Keratinocyte (primary cell): Measurements from ENCODE around the gene UBASH3B. TPM values are rescaled to one million over a fixed set of nuclear protein-coding genes. Genes with fewer than 3 reads are reported as not detected.

Experiments
- polyA plus RNA-seq, 5 experiments: library from polyadenylated mRNA; depleted of rRNA in 3 of 5; stranded (reverse) in 3 of 5; stranded (forward) in 1 of 5; unstranded in 1 of 5; fragments of >200 nt; gene quantifications; 1 replicate in 1 of 5; 2 replicates in 3 of 5; 3 replicates in 1 of 5; pipeline versions ENCODE4 v1.2.1 to v1.2.3, GENCODE V29; 2011 to 2012; ENCODE audit warnings: missing spikeins in 2 of 5, low read depth in 1 of 5, low replicate concordance in 1 of 5
- small RNA-seq, 3 experiments: library from RNA; depleted of rRNA; stranded (forward); fragments of <200 nt; gene quantifications; one replicate each; pipeline ENCODE3, GENCODE V24; 2012; ENCODE audit warnings: low read depth in 3 of 3, low replicate concordance in 1 of 3; ENCODE audit not compliant: insufficient read length in 3 of 3

Gene UBASH3B
- polyA plus RNA-seq, 1 donor (not counting 4 experiments of a cell fraction or from before 2014, with no cell fraction given) = 25.0 TPM

Small RNA genes within 50 kb of the gene (small RNA-seq; reads per million reads assigned to genes)
- 0 reads per million in 3 experiments for gene RF01210

Other genes with a start within 250 kb of the UBASH3B start
- 0.06 to 0.19 TPM (median 0.08 TPM) in 3 replicates for gene CRTAM, start 182.8 kb downstream of the UBASH3B start, polyA plus RNA-seq
- gene JHY, start 227.0 kb downstream of the UBASH3B start, polyA plus RNA-seq = 3.6 to 4.0 TPM (median 3.9 TPM) in 3 replicates